ENCODE results near the gene SNX25. TPM values are rescaled to one million over a fixed set of nuclear protein-coding genes. Genes with fewer than 3 reads are reported as not detected.
"Not testable (repeated sequence)": the region's sequence is repeated elsewhere in the genome, so short reads cannot be mapped to it uniquely, and the experiment has no call there.

The SNX25 gene
- total RNA-seq, 1 donor from 2014 or later, result 74.7 TPM

DNA sequence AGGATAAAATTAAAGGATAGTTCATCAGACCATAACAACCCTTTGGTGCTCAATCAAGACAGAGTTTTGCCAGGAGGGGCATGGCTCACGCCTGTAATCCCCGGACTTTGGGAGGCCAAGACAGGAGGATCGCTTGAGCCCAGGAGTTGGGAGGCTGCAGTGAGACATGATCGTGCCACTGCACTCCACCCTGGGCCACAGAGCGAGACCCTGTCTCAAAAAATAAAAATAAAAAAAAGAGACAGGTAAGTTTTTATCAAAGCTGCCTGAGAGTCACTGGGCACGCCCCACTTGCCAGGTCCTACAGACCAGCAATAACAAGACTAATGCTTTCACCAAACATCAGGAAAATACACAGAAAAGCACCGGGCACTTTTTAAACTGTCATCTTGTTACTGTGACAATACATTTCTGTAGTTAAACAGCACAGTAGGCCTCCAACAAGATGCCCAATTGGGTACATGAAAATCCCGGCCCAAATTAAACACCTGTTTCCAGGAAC lies 6.4 kb upstream of the SNX25 start:
- TF ChIP-seq, protein P1, sequence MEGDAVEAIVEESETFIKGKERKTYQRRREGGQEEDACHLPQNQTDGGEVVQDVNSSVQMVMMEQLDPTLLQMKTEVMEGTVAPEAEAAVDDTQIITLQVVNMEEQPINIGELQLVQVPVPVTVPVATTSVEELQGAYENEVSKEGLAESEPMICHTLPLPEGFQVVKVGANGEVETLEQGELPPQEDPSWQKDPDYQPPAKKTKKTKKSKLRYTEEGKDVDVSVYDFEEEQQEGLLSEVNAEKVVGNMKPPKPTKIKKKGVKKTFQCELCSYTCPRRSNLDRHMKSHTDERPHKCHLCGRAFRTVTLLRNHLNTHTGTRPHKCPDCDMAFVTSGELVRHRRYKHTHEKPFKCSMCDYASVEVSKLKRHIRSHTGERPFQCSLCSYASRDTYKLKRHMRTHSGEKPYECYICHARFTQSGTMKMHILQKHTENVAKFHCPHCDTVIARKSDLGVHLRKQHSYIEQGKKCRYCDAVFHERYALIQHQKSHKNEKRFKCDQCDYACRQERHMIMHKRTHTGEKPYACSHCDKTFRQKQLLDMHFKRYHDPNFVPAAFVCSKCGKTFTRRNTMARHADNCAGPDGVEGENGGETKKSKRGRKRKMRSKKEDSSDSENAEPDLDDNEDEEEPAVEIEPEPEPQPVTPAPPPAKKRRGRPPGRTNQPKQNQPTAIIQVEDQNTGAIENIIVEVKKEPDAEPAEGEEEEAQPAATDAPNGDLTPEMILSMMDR (IDR thresholded peaks at IDR 0.05), result no peak
- no peaks in the 10 kb centered on the region for H3K9me3 ChIP-seq
- peak overlapping the region; percentile 95 for H3K27ac ChIP-seq
- intact Hi-C loops (cut with DNase I), result no loop called here
- peaks cover 25% of the 10 kb centered on the region for H3K4me1 ChIP-seq
- H3K36me3 ChIP-seq, result no peaks in the 10 kb centered on the region
- ATAC-seq, result no peak
- H3K27me3 ChIP-seq (ENCODE audit: low read depth), result no peaks in the 10 kb centered on the region
- no peak for DNase-seq
- peak overlapping the region; percentile 72 for H3K4me3 ChIP-seq

DNA sequence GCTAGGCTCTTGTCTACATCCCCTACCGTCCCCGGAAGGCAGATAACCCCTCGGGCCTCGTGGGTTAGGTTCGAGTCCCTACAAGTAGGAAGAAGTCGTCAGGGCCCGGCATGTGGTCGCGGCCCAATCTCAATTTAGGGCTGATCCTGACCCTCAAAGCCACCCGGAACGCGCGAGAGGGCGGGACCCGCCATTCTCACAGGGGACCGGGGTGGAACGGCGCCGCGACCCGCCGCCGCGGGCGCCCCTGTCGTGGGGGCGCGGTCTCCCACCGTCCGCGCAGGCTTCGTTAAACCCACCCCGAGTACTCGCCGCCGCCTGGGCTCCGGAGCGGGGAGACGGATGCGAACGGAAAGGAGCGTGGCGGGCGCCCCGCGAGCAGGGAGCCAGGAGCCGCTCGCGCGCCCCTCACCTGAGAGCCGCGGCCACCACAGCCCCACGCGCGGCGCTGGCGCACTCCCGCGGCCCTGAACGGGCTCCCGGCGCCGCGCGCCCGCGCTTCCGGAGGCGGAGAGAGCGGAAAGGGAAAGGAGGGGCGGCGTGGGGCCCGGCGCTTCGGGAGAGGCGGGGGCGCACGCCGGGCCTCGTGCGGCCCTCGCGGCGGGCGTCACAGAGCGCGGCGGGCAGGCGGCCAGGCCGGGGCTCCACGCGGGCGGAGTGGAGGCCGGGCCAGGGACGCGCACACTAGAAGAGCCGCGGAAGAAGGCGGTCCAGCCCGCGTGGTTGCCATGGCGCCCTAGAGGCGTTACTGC lies 5.7 kb upstream of the SNX25 start, which contains the start of gene CFAP97:
Gene CFAP97, minus strand, starts transcription at position 515 of the 752 bp plus-strand sequence. CDS start 12,804 bp downstream, outside the sequence.
- DNase-seq, result peak; percentile 96
- ATAC-seq, result peak; percentile 95 to 97
- Histone ChIP-seq H3K4me3 (peak within 1 kb of the TSS; percentile 72), H3K4me1 (peaks cover 26% of the 10 kb centered on the region), H3K36me3 (no peaks in the 10 kb centered on the region), H3K9me3 (no peaks in the 10 kb centered on the region), H3K27ac (peak within 1 kb of the TSS; percentile 95), H3K27me3 (ENCODE audit: low read depth) (no peaks in the 10 kb centered on the region)
- intact Hi-C loops (cut with DNase I), result no loop called here
- TF ChIP-seq, protein P1 (IDR thresholded peaks at IDR 0.05), result no peak

DNA sequence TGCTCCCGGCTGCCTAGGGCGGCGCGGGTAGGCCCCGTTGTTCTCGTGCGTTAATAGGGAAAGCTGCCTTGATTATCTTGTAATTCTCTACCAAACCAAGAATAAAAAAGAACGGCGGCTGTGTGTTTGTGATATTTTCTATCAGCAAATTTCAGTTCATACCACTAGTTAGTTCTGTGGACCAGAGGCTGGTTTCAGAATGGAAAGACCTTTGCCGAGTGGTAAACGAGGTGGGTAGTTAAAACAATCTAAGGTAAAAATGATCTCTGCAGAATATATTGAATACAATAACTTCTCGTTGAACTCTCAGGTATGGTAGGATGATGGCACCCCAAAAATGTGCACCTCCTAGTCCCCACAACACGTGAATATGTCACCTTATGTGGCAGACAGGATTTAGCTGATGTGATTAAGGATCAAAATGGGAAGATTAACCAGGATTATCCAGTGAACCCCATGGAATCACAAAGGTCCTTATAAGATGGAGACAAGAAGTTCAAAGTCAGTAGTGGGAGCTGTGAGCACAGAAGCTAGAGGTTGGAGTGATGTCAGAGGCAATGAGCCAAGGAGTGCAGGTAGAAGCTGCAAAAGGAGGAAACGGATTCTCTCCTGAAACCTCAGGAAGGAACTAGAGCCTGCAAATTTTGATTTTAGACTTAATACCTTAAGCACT lies 5.0 kb upstream of the SNX25 start:
- no peaks in the 10 kb centered on the region for H3K9me3 ChIP-seq
- DNase-seq (no peak), ATAC-seq (no peak)
- no peaks in the 10 kb centered on the region for H3K27me3 ChIP-seq (ENCODE audit: low read depth)
- peak overlapping the region; percentile 72 for H3K4me3 ChIP-seq
- peak overlapping the region; percentile 95 for H3K27ac ChIP-seq
- TF ChIP-seq, protein P1 (IDR thresholded peaks at IDR 0.05), result no peak
- H3K36me3 ChIP-seq, result no peaks in the 10 kb centered on the region
- intact Hi-C loops (cut with DNase I), result no loop called here
- peaks cover 30% of the 10 kb centered on the region for H3K4me1 ChIP-seq

DNA sequence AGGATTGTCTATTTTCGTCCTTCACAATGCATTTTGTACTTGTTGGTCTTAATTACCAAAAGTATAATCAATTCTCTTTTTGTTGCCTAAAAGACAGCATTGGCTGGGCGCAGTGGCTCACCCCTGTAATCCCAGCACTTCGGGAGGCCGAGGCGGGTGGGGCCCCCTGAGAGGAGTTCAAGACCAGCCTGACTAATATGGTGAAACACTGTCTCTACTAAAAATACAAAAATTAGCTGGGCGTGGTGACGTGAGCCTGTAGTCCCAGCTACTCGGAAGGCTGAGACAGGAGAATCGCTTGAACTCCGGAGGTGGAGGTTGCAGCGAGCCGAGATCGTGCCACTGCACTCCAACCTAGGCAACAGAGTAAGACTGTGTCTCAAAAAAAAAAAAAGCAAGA lies 4.3 kb upstream of the SNX25 start:
- H3K9me3 ChIP-seq; intact Hi-C loops (cut with DNase I); H3K27ac ChIP-seq; DNase-seq; H3K36me3 ChIP-seq; H3K27me3 ChIP-seq (ENCODE audit: low read depth); H3K4me3 ChIP-seq; ATAC-seq: not testable (repeated sequence)
- H3K4me1 ChIP-seq, result peaks cover 30% of the 10 kb centered on the region

DNA sequence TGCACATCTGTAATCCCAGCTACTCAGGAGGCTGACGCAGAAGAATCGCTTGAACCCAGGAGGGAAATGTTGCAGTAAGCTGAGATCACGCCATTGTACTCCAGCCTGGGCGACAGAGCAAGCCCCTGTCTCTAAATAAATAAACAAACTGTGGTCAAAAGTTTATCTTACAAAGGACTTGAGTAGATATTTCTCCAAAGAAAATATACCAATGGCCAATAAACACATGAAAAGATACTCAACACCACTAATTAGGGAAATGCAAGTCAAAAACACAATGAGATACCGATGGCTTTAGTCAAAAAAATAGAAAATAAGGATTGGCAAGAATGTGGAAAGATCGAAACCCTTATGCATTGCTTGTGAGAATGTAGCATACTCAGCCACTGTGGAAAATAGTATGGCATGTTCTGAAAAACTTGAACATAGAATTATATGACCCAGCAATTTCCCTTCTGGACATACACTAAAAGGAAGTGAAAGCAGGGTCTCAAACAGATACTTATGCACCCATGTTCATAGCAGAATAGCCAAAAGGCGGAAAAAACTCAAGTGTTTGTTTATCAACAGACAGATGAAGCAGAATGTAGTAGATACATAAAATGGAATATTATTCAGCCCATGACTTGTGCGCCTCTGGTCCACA lies 3.6 kb upstream of the SNX25 start:
- no peak for DNase-seq

More for the DNA sequence above, 3.6 kb upstream of the SNX25 start:
- H3K4me3 ChIP-seq, result no peak overlapping the region
- H3K27ac ChIP-seq, result no peak overlapping the region
- ATAC-seq, result no peak
- no peaks in the 10 kb centered on the region for H3K27me3 ChIP-seq (ENCODE audit: low read depth)
- intact Hi-C loops (cut with DNase I), result no loop called here
- H3K36me3 ChIP-seq, result no peaks in the 10 kb centered on the region
- no peaks in the 10 kb centered on the region for H3K9me3 ChIP-seq
- peaks cover 32% of the 10 kb centered on the region for H3K4me1 ChIP-seq
- TF ChIP-seq, protein P1 (IDR thresholded peaks at IDR 0.05), result no peak

Measured in lower lobe of right lung (tissue), 2 donors.